ENCODE results near the gene SFMBT1.
"Not testable (repeated sequence)": the region's sequence is repeated elsewhere in the genome, so short reads cannot be mapped to it uniquely, and the experiment has no call there.

The SFMBT1 gene

GRCh38 chr3:53072653-53073552, 27.0 kb upstream of the SFMBT1 start:
- peak; percentile 84 for DNase-seq

- no peak for DNase-seq
These were observed 26.1 kb upstream of the SFMBT1 start for GRCh38 chr3:53071882-53072431.

GRCh38 chr3:53069422-53070068, 23.7 kb upstream of the SFMBT1 start:
- DNase-seq = peak; percentile 16

GRCh38 chr3:53068176-53068575, 22.3 kb upstream of the SFMBT1 start:
- no peak for DNase-seq

- DNase-seq = no peak
These were observed 21.7 kb upstream of the SFMBT1 start for GRCh38 chr3:53067567-53067966.

- DNase-seq = no peak
These were observed 20.1 kb upstream of the SFMBT1 start for GRCh38 chr3:53065841-53066480.

GRCh38 chr3:53062905-53063304, 17.0 kb upstream of the SFMBT1 start:
- no peak for DNase-seq

- DNase-seq = no peak
These were observed 10.6 kb upstream of the SFMBT1 start for GRCh38 chr3:53056442-53056841.

GRCh38 chr3:53054233-53054632, 8.4 kb upstream of the SFMBT1 start:
- not testable (repeated sequence) for DNase-seq

GRCh38 chr3:53051929-53052328, 6.1 kb upstream of the SFMBT1 start:
- DNase-seq = no peak

- DNase-seq = no peak
These were observed 4.1 kb upstream of the SFMBT1 start for GRCh38 chr3:53049987-53050386.

- peak; percentile 76 for DNase-seq
These were observed 598 bp upstream of the SFMBT1 start for GRCh38 chr3:53046171-53047170.

GRCh38 chr3:53044711-53045517, 959 bp downstream of the SFMBT1 start:
- DNase-seq = peak; percentile 40

GRCh38 chr3:53044371-53044710, 1.5 kb downstream of the SFMBT1 start:
- no peak for DNase-seq

- DNase-seq = no peak
These were observed 2.1 kb downstream of the SFMBT1 start for GRCh38 chr3:53043738-53044137.

GRCh38 chr3:53042651-53043050, 3.2 kb downstream of the SFMBT1 start:
- DNase-seq = no peak

GRCh38 chr3:53040351-53040820, 5.5 kb downstream of the SFMBT1 start:
- DNase-seq = no peak

- peak; percentile 22 for DNase-seq
These were observed 6.5 kb downstream of the SFMBT1 start for GRCh38 chr3:53039376-53039752.

GRCh38 chr3:53038679-53039375, 7.0 kb downstream of the SFMBT1 start:
- DNase-seq = no peak

GRCh38 chr3:53035825-53036619, 9.9 kb downstream of the SFMBT1 start:
- no peak for DNase-seq

Measured in MV-4-11 (cell line).